CD4-positive, alpha-beta T cell (primary cell): ENCODE data around the gene KCNMA1. TPM values are rescaled to one million over a fixed set of nuclear protein-coding genes. Genes with fewer than 3 reads are reported as not detected.

Experiments used
- ATAC-seq: fragments of 200-7000 bp; cut with Tn5 transposase; one replicate; pipeline ENCODE4 v1.10.0; 2022; ENCODE audit warnings: mild to moderate bottlenecking; ENCODE audit not compliant: poor library complexity
- CTCF ChIA-PET: fragments of 350-600 bp; sonication (Branson Sonifier 250); formaldehyde crosslinking; loops from one replicate; lab custom pipeline; 2021; ENCODE audit warnings: antibody characterized with exemption, inconsistent platforms; lab: Charles Lee
- POLR2A ChIA-PET: fragments of 350-600 bp; sonication (Branson Sonifier 250); formaldehyde crosslinking; loops from one replicate; lab custom pipeline; 2021; ENCODE audit warnings: antibody characterized with exemption, inconsistent platforms; lab: Charles Lee
- DNase-seq, 14 experiments: peaks; one replicate each; pipeline ENCODE4 v3.0.0-alpha.2; 2013 to 2020; ENCODE audit warnings: mixed read lengths in 2 of 14
- H3K27ac ChIP-seq, 2 donors: one replicate each; pipeline versions ENCODE4 v1.5.1 to v1.7.0; 2013; ENCODE audit warnings: low read length in 2 of 2, low read depth in 1 of 2, mild to moderate bottlenecking in 1 of 2
- H3K27me3 ChIP-seq, 2 experiments: 1 replicate in 1 of 2; 2 replicates in 1 of 2; pipeline versions ENCODE4 v1.6.1 to v1.7.0; 2013; ENCODE audit warnings: low read length in 2 of 2, control low read depth in 1 of 2, mild to moderate bottlenecking in 1 of 2, moderate library complexity in 1 of 2; ENCODE audit not compliant: insufficient read depth in 2 of 2, control insufficient read depth in 1 of 2
- H3K36me3 ChIP-seq: one replicate; pipeline ENCODE4 v1.6.1; 2013; ENCODE audit warnings: low read length, control low read depth; ENCODE audit not compliant: insufficient read depth
- H3K4me1 ChIP-seq: one replicate; pipeline ENCODE4 v1.6.1; 2013; ENCODE audit warnings: low read length, control low read depth; ENCODE audit not compliant: insufficient read depth
- H3K4me3 ChIP-seq: one replicate; pipeline ENCODE4 v1.5.1; 2013; ENCODE audit warnings: mild to moderate bottlenecking, low read length, moderate library complexity
- H3K9me3 ChIP-seq, 2 experiments: 1 replicate in 1 of 2; 2 replicates in 1 of 2; pipeline versions ENCODE4 v1.6.1 to v1.7.0; 2013; ENCODE audit warnings: low read length in 2 of 2, mild to moderate bottlenecking in 2 of 2, control low read depth in 1 of 2, moderate library complexity in 1 of 2; ENCODE audit not compliant: control insufficient read depth in 1 of 2, insufficient read depth in 1 of 2
- H3K27ac Mint-ChIP-seq: one replicate; pipeline ENCODE4 v1.8.0; 2020; ENCODE audit warnings: mixed read lengths
- H3K27me3 Mint-ChIP-seq: one replicate; pipeline ENCODE4 v1.8.0; 2021; ENCODE audit warnings: mixed read lengths
- H3K36me3 Mint-ChIP-seq: one replicate; pipeline ENCODE4 v1.8.0; 2021; ENCODE audit warnings: low read depth, mixed read lengths
- H3K4me1 Mint-ChIP-seq: one replicate; pipeline ENCODE4 v1.8.0; 2021; ENCODE audit warnings: low read depth, mixed read lengths
- H3K4me3 Mint-ChIP-seq: one replicate; pipeline ENCODE4 v1.8.0; 2020; ENCODE audit warnings: mild to moderate bottlenecking, mixed read lengths
- H3K9me3 Mint-ChIP-seq: one replicate; pipeline ENCODE4 v1.8.0; 2020; ENCODE audit warnings: mixed read lengths
- intact Hi-C, 2 experiments: fragments of 100-400 bp; cut with DNase I in 1 of 2; cut with micrococcal nuclease in 1 of 2; formaldehyde crosslinking; loops; one replicate each; pipeline versions ENCODE4 v1.15.1 to v1.9.0; 2023 to 2025; cut with DNase I, micrococcal nuclease
- total RNA-seq, 174 experiments: library from RNA in 2 of 174; stranded (reverse) in 2 of 174; gene quantifications; one replicate each; pipeline ENCODE4 v1.2.3 and lab custom pipeline; 2021 to 2026
- TF ChIP-seq, protein P1 (sequence below): fragments of 200-600 bp; IDR thresholded peaks from one replicate; pipeline ENCODE4 v1.8.0; 2022; ENCODE audit warnings: antibody characterized with exemption, mild to moderate bottlenecking

KCNMA1 gene
- total RNA-seq, 2 experiments from 2014 or later: not detected

DNA sequence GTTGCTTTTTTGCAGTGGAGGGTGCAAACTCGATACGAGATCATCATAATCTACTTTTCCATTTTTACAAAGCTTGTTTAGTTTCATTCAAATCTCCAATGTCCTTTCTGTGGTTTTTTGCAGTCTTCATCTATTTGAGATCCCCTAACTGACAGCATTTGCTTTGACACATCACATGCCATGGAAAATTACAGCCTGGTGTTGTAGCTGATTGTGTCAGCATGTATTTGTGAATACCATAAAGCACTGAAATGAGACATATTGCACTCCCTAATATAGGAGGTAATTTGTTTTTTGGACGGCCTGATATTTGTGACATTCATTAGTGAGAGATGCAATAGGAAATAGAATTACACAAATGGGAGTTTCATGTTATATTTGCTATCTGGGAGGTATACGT lies 620.8 kb downstream of the KCNMA1 start:
- H3K4me3 Mint-ChIP-seq: no peak overlapping the region
- intact Hi-C loops: no loop called here

DNA sequence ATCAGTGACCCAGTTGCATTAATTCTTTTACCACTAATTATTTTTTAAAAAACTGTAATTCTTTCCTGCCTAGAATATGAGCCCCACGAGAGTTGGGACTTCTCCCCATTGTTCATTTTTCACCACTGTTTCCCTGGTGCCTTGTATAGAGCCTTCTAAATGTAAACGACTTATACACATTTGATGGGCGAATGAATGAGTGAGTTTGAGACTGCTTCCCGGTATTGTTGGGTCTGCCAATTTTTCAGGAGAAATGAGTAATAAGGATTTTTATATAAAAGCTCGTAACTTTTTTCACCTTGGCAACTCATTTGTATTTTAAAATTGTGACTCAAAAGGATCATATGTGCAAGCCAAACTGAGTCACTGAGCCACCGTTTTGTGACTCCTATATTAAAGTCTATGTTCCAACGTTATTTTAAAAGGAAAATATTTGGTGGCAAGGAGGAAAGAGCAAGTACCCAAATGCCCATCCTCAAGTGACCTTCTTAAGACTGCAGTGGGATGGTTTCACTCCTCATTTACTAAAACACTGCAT lies 621.3 kb downstream of the KCNMA1 start:
- no peaks in the 10 kb centered on the region for H3K27me3 ChIP-seq
- Mint-ChIP-seq H3K27ac (no peak overlapping the region), H3K27me3 (no peaks in the 10 kb centered on the region), H3K4me3 (no peak overlapping the region), H3K36me3 (no peaks in the 10 kb centered on the region), H3K9me3 (no peaks in the 10 kb centered on the region), H3K4me1 (no peaks in the 10 kb centered on the region)
- no peaks in the 10 kb centered on the region for H3K4me1 ChIP-seq
- no peaks in the 10 kb centered on the region for H3K9me3 ChIP-seq
- ATAC-seq: no peak
- H3K4me3 ChIP-seq: no peak overlapping the region
- intact Hi-C loops: no loop called here
- H3K27ac ChIP-seq: no peak overlapping the region
- POLR2A ChIA-PET: no interaction called here
- DNase-seq: no peak
- TF ChIP-seq, protein P1, sequence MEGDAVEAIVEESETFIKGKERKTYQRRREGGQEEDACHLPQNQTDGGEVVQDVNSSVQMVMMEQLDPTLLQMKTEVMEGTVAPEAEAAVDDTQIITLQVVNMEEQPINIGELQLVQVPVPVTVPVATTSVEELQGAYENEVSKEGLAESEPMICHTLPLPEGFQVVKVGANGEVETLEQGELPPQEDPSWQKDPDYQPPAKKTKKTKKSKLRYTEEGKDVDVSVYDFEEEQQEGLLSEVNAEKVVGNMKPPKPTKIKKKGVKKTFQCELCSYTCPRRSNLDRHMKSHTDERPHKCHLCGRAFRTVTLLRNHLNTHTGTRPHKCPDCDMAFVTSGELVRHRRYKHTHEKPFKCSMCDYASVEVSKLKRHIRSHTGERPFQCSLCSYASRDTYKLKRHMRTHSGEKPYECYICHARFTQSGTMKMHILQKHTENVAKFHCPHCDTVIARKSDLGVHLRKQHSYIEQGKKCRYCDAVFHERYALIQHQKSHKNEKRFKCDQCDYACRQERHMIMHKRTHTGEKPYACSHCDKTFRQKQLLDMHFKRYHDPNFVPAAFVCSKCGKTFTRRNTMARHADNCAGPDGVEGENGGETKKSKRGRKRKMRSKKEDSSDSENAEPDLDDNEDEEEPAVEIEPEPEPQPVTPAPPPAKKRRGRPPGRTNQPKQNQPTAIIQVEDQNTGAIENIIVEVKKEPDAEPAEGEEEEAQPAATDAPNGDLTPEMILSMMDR: no peak
- no peaks in the 10 kb centered on the region for H3K36me3 ChIP-seq
- CTCF ChIA-PET: no interaction called here

More for the DNA sequence above, 620.8 kb downstream of the KCNMA1 start:
- H3K9me3 Mint-ChIP-seq: no peaks in the 10 kb centered on the region
- POLR2A ChIA-PET: no interaction called here
- H3K4me1 Mint-ChIP-seq: no peaks in the 10 kb centered on the region
- TF ChIP-seq, protein P1: no peak
- H3K27ac ChIP-seq: no peak overlapping the region
- H3K4me1 ChIP-seq: no peaks in the 10 kb centered on the region
- H3K27me3 ChIP-seq: no peaks in the 10 kb centered on the region
- DNase-seq (no peak), ATAC-seq (no peak)
- H3K27me3 Mint-ChIP-seq: no peaks in the 10 kb centered on the region
- H3K36me3 ChIP-seq: no peaks in the 10 kb centered on the region
- H3K36me3 Mint-ChIP-seq: no peaks in the 10 kb centered on the region
- no peak overlapping the region for H3K27ac Mint-ChIP-seq
- CTCF ChIA-PET: no interaction called here
- no peaks in the 10 kb centered on the region for H3K9me3 ChIP-seq
- no peak overlapping the region for H3K4me3 ChIP-seq

DNA sequence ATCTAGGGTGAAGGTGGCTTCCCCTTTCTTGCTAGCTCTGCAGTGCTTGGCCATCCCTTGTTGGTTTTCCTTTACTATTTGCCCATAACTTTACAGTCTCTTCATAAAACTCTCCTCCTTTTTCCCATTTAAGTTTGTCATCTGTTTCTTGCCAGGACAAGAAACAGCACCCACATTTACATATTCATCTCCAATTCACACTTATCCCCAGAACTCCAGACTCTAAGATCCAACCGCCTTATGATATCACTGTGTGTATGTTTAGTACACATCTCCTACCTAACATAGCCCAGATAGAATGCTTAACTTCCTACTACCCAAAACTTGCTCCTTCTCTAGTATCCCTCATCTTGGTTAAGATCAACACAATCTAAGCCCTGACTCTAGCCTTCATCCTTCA lies 622.2 kb downstream of the KCNMA1 start:
- no peak overlapping the region for H3K27ac ChIP-seq
- H3K4me3 ChIP-seq: no peak overlapping the region
- H3K9me3 Mint-ChIP-seq: no peaks in the 10 kb centered on the region
- H3K4me1 ChIP-seq: no peaks in the 10 kb centered on the region
- H3K27ac Mint-ChIP-seq: no peak overlapping the region
- no peaks in the 10 kb centered on the region for H3K36me3 Mint-ChIP-seq
- ChIA-PET POLR2A (no interaction called here), CTCF (no interaction called here)
- H3K27me3 ChIP-seq: no peaks in the 10 kb centered on the region
- DNase-seq (no peak), ATAC-seq (no peak)
- intact Hi-C loops: no loop called here
- no peaks in the 10 kb centered on the region for H3K4me1 Mint-ChIP-seq
- no peaks in the 10 kb centered on the region for H3K27me3 Mint-ChIP-seq
- H3K36me3 ChIP-seq: no peaks in the 10 kb centered on the region
- H3K4me3 Mint-ChIP-seq: no peak overlapping the region
- no peaks in the 10 kb centered on the region for H3K9me3 ChIP-seq
- TF ChIP-seq, protein P1: no peak
